Stimulated activated CD4-positive, alpha-beta T cell treated with anti-CD3 and anti-CD28 coated beads, TNF-alpha, amount 100 ng/mL, for 48 hours (primary cell): ENCODE data around the gene ZNF761.
"Not testable (repeated sequence)": the region's sequence is repeated elsewhere in the genome, so short reads cannot be mapped to it uniquely, and the experiment has no call there.

Experiments
- DNase-seq, 3 donors: peaks; one replicate each; pipeline ENCODE4 v3.0.0-alpha.2; 2020; ENCODE audit warnings: low read depth in 3 of 3

ZNF761 gene

GRCh38 chr19:53460131-53460721, 28.4 kb downstream of the ZNF761 start:
- not testable (repeated sequence) for DNase-seq

GRCh38 chr19:53461866-53462265, 30.1 kb downstream of the ZNF761 start:
- no peak for DNase-seq

DNA sequence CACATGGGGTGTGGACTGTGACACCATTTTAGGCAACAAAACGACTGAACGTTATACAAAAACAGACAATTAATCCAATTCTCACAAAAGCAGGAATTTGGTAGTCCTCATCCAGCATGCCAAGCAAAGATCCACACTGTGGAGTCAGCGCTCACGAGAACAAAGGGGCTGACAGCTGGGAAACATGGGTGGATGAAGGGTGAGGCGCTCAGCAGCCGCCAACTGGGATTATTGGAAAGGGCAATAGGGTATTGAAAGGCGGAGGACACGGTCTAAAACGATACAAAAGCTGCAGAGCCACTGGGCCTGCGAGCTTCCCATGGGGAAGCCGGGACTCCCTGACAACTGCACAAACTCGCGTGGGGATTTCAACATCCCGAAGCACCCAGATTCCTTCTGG, 31.1 kb downstream of the ZNF761 start:
- DNase-seq: no peak

DNA sequence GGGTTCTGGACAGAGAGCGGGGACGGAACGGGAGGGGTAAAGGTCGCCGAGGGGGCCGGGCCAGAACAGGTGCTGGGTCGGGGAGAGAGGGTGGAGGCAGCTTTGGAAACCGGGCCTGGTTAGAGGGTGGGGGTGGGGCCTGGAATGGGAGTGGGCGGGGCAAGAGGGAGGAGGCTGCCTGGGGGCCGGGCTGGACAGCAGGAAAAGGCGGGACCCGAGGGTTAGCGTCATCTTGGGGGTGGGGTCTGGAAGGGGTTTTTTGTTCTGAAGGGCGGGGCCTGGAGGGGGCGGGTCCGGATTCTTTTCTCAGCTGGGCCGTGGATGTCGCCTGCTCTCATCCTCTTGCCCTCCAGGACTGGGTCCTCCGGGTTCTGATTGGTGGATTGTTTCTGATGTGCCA, 31.5 kb downstream of the ZNF761 start:
- peak in 2 of 3 donors; percentile 2 to 10 for DNase-seq

GRCh38 chr19:53466726-53467484, 35.1 kb downstream of the ZNF761 start:
- peak in 1 of 3 donors; percentile 8 for DNase-seq

GRCh38 chr19:53467485-53468262, 35.9 kb downstream of the ZNF761 start, which contains the start of gene ZNF813:
TSS of gene ZNF813 (plus strand) at chr19:53467733. CDS start at chr19:53483823, 16,090 bp downstream.
- peak; percentile 88 to 97 (median 92) for DNase-seq

DNA sequence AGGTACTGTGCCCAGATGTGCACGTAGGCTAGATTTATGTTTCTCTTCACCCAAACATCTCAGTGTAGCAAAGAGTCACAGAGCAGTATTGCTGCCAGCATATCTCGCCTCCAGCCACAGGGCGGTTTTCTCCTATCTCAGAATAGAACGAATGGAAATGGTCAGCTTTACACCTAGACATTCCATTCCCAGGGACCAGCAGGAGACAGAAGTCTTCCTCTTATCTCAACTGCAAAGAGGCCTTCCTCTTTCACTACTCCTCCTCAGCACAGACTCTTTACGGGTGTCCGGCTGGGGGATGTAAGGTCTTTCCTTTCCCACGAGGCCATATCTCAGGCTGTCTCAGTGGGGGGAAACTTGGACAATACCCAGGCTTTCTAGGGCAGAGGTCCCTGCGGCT, 36.8 kb downstream of the ZNF761 start:
- DNase-seq: not testable (repeated sequence)

GRCh38 chr19:53471916-53472315, 40.1 kb downstream of the ZNF761 start:
- no peak for DNase-seq

DNA sequence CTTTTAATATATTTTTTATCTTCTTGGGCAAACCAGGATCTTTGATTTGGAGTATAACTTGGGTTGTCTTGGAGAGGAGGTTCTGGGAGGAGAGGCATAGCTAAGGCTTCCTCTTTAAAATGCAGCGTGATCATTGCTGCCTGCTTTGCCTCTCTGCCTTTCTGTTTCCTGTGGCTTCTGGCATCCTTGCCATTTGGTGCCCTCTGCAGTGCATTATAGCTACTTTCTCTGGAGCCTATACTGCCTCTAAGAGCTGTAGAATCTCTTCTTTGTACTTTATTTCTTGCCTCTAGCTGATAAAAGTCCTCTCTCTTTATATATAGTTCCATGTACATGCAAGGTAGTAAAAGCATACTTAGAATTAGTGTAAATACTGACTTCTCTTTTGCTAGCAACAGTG, 43.0 kb downstream of the ZNF761 start:
- DNase-seq: not testable (repeated sequence)

GRCh38 chr19:53475470-53475869, 43.7 kb downstream of the ZNF761 start:
- DNase-seq: not testable (repeated sequence)

DNA sequence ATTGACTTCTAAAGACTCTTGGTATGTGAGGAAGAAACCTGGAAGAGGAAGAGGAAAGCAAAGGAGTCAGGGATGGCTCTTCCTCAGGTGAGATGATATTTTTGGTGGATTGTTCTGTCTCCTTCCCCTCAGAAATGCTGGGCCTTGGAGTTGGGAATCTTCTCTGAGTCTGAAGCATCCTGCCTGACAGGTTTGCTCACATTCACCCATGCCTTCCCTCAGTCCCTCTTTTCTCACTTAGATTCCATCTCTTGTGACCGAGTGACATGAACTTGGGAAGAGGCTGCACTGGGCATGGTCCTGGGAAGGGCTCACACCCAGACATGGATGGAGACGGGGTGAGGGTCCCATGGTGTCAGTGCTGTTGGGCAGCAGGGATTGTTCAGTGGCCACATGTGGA, 52.0 kb downstream of the ZNF761 start:
- DNase-seq: not testable (repeated sequence)

GRCh38 chr19:53485046-53486004, 53.5 kb downstream of the ZNF761 start:
- DNase-seq: no peak

GRCh38 chr19:53492153-53492552, 60.4 kb downstream of the ZNF761 start:
- DNase-seq: no peak

GRCh38 chr19:53497311-53498023, 65.7 kb downstream of the ZNF761 start:
- not testable (repeated sequence) for DNase-seq

GRCh38 chr19:53498024-53498395, 66.2 kb downstream of the ZNF761 start:
- DNase-seq: not testable (repeated sequence)

- DNase-seq: not testable (repeated sequence)
These were observed 71.4 kb downstream of the ZNF761 start for GRCh38 chr19:53503151-53503550.

DNA sequence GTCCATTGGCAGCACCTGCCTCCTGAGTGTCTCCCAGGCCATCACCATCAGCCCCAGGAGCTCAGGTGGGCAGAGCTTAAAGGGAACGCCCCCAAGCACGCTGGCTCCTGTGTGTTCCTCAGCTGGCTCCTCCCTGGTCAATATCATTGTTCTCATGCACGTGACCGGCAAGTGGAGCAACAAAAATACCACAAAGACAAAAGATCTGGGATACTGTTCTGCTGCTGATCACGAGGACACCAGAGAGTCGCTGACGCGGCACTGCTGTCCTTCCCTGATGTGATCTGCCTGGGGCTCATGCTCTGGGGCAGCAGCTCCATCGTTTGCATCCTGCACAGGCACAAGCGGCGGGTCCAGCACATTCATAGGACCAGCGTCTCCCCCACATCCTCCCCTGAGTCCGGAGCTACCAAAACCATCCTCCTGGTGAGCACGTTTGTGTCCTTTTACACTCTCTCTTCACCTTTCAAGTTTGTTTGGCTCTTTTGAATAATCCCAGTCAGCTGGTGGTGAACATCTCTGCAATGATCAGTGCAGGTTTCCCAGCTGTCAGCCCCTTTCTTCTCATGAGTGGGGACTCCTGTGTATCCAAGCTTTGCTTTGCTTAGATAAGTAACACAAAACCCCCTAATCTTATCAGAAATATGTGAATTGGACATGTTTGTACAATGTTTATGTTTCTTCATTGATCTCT, 72.0 kb downstream of the ZNF761 start:
- not testable (repeated sequence) for DNase-seq

- DNase-seq: not testable (repeated sequence)
These were observed 72.5 kb downstream of the ZNF761 start for GRCh38 chr19:53504365-53504703.

GRCh38 chr19:53504885-53505284, 73.1 kb downstream of the ZNF761 start:
- DNase-seq: no peak

DNA sequence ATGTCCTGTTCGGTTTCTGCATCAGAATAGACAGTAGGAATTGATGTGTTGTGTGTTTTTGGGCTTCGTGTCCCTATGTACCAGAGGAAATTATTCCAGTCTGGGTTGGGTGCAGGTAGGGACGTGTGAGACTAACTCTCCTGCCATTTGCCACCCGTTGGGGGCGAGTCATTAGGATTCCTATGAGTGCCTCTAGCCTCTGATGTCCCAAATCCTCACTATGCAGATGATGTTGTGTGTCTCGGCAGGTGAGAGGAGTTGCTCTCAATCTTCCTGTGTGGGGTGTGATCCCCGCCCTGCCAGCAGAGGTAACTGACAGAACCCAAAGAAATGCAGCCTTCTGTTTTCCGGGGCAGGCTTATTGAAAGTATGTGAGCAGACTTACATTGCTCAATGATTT, 74.9 kb downstream of the ZNF761 start:
- no peak for DNase-seq
